HG03064 (cell line): ENCODE results near the gene ANXA4.
"Not testable (repeated sequence)": the region's sequence is repeated elsewhere in the genome, so short reads cannot be mapped to it uniquely, and the experiment has no call there.

Experiments used
- ATAC-seq: cut with Tn5 transposase; IDR thresholded peaks from one replicate; pipeline ENCODE4 v1.9.1; 2021; ENCODE audit warnings: low read depth; ENCODE audit not compliant: unreplicated experiment

The ANXA4 gene

DNA sequence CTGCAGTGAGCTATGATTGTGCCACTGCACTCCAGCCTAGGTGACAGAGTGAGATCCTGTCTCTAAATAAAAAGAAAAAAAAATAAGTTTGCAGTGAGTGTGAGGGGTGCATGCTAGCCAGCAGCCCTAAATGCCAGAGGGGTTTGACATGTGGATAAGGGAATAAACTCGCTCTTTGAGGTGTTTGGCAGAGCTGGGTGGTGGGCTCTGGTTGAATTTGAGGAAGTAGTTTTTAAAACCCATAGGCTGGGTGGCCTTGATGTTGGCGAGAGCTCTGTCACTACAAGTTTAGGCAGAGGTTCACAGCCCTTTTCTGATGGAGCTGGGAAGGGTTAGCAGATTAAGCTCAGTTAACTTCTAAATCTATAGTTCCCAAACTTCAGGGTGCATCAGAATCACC is 3.1 kb downstream of the ANXA4 start:
- ATAC-seq: no peak

DNA sequence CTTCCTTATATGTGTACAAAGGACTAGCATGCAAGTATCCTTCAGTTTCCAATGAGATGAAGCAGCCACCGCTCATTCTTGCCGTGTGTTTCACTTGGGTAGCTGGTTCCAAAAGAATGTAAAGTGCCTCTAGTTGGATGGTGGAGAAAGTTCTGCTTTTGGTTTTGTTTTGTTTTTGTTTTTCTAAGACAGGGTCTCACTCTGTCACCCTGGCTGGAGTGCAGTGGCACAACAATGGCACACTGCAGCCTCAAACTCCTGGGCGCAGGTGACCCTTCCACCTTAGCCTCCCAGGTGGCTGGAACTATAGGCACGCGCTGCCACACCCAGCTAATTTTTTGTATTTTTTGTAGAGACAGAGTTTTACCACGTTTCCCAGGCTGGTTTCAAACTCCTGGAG is 8.3 kb downstream of the ANXA4 start:
- ATAC-seq: no peak

DNA sequence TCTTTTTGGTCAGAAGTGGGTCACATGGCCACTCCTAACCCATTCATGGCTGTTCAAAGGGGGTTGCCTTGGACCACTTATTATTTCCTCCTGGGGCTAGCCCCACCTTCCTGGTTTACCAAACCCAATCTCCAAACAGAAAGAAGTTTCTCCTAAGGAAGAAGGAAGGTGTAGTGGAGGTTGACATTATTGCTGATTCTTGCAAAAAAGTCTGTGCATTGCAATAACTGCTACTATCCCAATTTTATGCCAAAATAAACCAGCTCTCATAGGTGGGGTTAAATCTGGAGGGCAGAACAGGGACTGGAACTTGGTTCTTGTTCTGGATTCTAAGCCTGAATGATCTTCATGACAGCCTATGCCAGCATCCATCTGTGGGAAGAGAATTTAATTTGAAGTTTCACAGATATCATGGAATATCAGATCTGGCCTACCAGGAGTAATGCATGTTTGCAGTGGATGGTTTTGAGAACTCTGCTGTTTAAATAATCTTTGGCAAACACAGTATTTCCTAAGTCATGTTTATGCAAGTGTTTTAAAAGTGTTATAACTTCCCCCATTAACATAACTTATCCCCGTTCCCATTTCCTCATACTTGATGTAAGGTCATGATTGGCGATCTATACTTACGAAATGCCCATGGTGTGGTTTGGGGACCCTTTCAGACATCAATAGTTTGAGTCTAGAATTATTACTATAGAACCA is 11.9 kb downstream of the ANXA4 start:
- ATAC-seq: no peak

DNA sequence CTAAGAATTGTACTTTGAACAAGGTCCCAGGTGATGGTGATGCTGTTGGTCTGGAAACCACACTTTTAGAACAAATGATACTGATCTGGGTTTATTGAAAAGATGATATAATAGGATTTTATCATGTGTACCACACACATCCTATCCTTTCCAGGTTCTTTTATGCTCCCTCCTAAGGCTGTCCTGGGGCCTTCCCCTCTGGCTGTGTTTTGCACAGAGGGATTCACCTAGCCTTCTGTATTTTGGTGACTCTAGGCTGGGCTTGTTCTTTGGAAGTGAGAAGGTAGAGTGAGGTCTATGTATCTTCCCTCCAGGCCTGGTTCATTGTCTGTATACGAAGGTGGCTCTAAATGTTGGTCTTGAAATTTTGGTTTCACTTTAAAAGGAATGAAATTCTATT is 12.7 kb downstream of the ANXA4 start:
- ATAC-seq: no peak

DNA sequence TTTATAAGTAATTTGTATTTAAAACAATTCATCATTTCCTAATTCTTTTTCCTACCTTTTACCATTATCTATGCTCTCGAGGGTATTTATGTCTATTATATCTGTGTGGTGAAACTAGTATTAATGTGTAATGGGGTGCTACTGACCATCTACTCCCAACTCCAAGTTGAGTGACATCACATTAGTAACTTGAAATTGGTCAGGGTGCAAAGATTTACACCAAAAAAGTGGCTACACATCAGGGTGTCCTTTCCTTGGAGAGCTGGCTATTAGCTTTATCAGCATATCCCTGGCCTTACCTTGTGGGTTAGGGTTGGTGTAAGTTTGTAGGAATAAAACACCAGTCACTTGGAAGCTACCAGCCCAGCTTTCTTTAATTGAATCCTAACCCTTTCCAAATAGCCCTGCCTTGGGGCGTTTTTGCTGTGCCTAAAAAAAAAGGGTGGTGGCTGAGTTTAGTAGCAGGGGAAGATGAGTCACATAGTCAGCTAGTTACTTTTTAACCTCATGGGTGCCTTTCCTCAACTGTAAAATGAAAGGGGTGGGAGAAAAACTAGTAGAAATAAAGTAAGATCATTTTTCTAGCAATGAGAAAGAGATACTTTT is 14.0 kb downstream of the ANXA4 start:
- ATAC-seq: peak; percentile 52

DNA sequence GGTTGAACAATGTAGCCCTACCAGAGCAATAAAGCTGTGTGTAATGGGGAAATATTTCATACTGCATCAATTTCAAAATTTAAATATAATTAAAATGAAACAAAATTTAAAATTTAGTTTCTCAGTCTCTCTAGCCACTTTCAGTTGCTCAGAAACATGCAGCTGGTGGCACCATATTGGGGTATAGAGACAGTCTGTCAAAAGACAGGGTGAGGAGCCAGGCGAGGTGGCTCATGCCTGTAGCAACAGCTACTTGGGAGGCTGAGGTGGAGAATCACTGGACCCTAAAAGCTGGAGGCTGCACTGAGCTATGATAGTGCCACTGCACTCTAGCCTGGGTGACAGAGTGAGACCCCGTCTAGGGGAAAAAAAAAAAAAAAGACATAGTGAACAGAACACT is 20.1 kb downstream of the ANXA4 start:
- no peak for ATAC-seq

DNA sequence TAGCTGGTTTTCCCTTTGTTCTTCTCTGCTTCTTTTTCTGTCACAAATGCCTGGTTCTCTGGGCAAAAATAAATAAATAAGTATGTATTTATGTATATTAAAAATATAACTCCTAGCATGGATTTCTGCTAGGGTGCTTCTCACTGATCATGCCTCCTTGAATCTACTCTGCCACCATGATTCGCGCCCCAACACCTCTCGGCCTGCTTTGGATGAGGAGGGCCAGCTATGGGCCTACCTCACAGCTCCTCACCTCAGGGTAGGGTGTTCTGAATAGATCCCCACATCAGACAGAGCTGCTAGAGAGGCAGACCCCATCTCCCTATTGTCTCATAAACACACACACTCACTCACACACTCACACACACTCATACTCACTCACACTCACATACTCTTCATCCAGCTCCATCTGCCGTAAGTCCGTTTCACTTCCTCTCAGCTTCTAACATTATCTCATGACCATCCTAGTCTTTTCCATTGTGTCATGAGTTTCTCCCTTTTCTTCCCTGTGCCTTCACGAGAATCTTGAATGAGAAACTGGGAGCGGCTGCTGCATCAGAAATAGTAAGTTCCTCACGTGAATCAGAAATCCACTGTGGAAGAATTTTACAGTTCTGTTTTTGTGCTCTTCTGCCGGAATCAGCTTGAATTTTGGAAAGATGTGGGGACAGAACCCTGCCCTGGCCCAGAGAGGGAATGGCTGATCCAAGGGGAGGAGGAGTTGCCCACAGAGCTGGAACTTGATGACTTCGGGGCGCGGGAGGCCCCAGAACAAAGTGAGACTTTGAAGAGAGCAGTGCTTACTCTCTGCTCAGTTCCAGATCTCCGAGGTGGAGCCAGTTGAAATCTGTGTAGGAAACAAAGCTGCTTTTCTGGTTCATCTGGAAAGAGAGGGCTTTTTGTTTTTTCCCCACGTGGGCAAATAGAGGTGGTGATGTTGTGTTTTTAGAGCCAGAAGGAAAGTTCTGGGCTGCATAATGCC is 20.9 kb downstream of the ANXA4 start:
- ATAC-seq: no peak

DNA sequence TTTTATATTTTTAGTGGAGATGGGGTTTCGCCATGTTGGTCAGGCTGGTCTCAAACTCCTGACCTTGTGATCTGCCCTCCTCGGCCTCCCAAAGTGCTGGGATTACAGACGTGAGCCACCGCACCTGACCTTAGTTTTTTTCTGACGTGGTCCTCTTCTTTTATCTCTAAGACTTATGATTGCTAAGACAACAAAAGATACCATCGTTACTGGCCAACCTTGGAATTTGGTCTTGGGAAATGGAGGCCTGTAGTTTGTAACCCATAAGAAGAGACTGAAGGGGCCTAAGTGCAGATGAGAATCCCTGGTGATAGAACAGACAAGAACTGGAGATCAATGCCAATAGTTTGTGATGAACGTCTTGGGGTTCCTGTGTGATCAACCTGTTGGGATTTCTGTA is 21.9 kb downstream of the ANXA4 start:
- ATAC-seq: not testable (repeated sequence)

DNA sequence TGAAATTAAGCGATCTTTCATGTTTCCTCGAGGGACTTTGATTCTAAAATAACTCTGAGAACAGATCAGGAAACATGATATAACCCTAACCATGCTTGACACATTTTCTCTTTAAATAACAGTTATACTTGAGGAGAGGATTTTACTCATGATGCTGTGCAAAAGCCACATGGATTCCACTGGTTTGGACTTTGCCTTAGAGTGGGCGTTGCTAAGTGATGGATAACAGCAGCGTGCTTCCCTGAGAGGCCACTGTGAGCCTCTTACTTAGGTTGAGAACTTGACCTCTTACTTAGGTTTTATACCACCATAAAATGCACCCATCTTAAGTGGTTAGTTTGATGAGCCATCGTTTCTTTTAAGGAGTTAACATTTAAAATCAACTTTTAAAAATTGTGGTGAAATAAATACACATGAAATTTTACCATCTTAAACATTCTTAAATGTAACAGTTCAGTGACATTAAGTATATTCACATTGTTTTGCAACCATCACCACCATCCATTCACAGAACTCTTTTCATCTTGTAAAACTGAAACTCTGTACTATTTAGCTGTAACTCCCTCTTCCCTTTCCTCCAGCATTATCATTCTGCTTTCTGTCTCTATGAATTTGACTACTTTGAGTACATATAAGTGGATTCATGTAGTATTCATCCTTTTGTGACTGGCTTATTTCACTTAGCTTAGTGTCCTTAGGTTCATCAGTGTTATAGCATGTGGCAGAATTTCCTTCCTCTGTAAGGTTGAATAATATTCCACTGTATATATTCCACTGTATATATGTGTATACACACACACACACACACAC is 22.6 kb downstream of the ANXA4 start:
- no peak for ATAC-seq

DNA sequence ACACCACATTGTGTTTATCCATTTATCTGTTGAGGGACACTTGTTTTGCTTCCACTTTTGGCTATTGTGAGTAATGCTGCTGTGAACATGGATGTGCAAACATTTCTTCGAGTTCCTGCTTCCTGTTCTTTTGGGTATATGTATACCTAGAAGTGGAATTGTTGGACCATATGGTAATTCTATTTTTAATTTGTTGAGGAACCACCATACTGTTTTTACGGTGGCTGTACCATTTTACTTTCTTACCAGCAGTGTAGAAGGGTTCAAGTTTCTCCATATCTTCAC is 23.1 kb downstream of the ANXA4 start:
- no peak for ATAC-seq

DNA sequence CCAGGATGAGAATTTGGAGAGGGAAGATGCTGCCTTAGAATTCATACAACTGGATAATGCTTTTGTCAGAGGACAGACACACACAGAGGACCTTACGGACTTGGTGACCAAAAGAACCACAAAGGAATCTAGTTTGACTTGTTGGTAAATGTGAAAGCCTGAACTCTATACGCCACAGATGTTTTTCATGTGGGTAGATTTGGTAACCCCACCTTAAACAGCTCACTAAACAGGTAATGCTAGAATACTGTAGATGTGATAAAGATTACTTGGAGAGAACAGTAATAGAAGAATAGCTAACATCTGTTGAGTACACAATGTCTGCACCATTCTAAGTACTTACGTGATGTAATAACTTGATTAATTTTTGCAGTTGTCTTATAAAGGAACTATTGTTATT is 24.1 kb downstream of the ANXA4 start:
- no peak for ATAC-seq

DNA sequence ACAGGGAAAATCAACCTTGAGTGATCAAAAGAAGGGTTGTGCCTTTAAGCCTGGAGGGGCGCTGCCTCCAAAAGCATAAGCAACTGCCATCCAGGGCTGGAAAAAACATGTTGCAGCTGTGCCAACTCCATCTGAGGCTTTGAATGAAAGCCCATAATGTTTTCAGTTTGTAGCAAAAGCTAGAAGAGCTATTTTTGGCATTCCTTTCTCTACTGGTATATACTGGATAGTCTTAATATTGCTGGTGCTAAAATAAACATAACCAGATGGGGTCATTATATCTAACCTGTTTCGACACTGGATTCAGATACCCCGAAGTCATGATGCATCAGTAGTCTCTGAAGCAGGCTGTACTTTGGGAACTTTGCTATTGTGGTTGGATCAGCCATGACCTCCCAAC is 25.1 kb downstream of the ANXA4 start:
- ATAC-seq: no peak

DNA sequence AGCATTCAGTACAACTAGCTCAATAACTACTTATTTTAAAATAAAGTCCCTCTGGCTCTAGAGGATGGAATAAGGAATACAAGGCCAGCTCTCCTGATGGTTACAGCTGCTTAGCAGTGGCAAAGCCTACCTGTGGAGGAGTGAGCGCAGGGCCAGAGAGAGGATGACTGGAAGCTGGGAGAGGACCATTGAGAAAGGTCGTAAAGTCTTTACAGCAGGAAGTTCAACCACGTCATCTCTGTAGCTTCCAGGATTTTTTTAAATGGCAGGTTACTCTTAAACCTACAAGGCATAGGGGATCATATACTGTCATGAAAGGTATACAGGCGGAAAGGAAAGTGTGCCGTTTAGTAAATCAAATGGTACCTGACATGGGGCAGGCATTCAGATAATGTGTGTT is 26.3 kb downstream of the ANXA4 start:
- no peak for ATAC-seq

DNA sequence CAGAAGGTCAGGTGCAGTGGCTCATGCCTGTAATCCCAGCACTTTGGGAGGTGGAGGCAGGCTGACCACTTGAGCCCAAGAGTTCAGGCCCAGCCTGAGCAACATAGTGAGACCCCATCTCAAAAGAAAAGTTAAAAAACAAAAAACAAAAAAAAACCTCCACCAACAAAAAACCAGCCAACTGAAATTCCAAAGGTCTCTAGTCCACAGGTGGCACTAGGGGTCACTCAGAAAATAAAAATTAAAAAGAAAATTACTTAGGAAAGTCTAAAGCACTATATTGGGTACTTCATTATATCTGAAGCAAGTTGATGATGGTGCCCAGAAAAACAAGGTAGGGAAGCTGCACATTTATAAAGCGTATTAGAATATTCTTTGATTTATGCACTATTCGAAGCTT is 26.9 kb downstream of the ANXA4 start:
- no peak for ATAC-seq

DNA sequence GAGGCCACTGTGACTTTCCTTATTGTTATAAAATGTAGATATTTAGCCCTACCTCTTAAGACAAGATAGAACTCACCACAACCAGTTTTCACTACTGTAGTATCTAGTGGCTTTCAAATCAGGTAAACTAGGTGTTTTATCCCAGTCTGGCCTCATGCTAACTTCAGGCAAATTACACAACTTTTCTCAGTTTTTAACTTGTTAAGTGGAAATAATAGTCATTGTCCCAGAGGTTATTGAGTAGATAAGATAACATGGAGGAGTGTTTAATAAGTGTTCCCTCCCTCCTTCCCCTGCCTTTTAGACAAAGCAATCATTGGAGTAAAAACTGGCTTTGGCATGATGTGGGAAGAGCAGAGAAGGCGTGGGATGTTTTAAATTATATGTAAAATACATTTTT is 27.3 kb downstream of the ANXA4 start:
- ATAC-seq: no peak

DNA sequence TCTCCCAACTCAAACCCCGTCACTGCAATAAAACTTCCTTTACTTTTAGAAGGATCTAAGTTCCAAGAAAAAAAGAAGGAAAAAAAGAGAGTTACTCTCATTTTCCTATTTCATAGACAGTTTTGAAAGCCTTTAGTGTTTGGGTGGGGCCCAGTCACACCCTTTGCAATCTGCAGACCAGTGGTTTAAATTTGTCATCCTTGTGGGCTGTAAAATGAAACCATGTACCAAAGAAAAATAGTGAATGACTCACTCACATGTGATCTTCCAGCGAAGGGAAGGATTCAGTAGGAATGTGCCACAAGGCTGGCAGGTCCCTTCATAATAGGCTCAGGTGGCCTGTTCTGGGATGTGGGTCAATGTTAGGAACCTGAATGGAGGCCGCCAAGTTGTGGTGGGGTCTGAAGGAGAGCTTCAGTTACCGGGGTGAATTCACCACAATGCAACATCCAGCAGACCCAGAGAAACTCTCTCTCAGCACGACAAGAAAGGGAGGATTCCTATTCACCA is 28.3 kb downstream of the ANXA4 start:
- no peak for ATAC-seq

DNA sequence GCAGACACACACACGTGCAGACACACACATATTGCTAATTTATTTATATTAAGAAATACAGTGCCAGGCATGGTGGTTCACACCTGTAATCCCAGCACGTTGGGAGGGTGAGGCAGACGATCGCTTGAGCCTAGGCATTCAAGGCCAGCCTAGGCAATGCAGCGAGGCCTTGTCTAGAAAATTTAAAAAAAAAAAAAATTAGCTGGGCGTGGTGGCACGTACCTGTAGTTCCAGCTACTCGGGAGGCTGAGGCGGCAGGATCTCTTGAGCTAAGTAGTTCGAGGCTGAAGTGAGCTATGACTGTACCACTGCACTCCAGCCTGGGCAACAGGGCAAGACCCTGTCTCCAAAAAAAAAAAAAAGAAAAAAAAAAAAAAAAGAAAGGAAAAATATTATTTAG is 28.8 kb downstream of the ANXA4 start:
- no peak for ATAC-seq

DNA sequence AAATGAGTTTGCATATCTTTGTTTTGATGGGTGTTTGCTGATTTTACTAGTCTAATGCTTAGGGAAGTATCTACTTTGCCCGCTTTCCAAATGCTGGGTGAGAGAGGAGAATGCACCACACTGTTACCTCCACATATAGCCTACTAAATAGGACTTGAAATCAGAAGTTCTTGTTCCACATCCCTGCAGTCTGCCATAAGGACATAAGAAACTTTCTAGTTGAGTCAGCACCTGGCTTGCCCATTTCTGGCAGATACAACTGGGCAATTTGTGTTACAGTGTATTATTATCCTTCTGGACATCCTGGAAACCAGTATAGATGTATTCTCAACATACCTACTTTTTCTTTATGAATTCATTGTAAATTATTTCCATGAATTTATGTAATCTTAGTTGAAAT is 29.5 kb downstream of the ANXA4 start:
- no peak for ATAC-seq

DNA sequence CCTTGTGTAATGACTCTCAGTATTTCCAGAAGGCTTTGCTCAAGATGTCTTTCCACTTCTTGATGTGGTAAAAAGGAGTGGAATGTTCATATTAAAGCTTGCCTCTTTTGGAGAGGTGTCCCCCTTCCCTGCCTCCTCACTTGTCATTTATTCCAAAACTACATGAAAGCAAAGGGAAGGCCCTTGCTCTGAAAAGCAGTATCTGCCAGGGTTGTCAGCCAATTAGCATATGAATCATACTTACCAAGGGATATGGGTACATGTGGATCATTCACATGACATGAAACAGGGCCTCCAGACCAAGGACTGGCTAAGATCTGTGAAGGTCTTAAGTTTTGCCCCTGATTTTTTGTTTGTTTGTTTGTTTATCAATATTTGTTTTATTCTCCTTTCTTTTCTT is 31.3 kb downstream of the ANXA4 start:
- ATAC-seq: no peak

DNA sequence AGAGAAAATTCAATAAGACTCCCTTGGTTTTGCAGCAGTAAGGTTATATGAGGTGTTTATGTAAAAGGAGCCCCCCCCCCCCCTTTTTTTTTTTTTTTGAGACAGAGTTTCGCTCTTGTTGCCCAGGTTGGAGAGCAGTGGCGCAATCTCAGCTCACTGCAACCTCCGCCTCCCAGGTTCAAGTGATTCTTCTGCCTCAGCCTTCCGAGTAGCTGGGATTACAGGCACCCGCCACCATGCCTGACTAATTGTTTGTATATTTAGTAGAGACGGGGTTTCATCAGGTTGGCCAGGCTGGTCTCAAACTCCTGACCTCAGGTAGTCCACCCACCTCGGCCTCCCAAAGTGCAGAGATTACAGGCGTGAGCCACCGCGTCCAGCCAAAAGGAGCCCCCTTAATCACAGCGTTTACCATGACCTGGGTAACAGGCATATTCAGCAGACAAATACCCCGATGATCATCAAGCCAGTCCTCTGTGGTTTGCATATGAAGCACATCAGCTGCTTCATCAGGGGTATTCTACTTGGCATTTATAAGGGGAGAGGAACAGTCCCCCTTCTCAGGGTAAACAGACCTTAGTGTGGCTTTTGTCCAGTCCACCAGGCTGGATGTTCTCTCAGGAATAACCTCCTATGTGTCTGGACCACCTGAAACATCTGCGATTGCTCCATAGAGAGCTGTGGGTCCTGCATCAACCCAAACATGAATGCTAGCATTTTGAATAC is 32.5 kb downstream of the ANXA4 start:
- not testable (repeated sequence) for ATAC-seq
